Activated T-cell treated with anti-CD3 and anti-CD28 coated beads, Interleukin-2, amount 50 U/mL, for 24 hours (primary cell): ENCODE measurements around the gene IFNA21.
"Not testable (repeated sequence)": the region's sequence is repeated elsewhere in the genome, so short reads cannot be mapped to it uniquely, and the experiment has no call there.

Experiments used
- DNase-seq: peaks from one replicate; pipeline ENCODE4 v3.0.0-alpha.2; 2020
- H3K27ac Mint-ChIP-seq: 2 replicates; pipeline ENCODE4 v1.8.0; 2020; ENCODE audit warnings: mild to moderate bottlenecking, mixed read lengths
- H3K27me3 Mint-ChIP-seq: 2 replicates; pipeline ENCODE4 v1.8.0; 2020; ENCODE audit warnings: mixed read lengths
- H3K36me3 Mint-ChIP-seq: 2 replicates; pipeline ENCODE4 v1.8.0; 2020; ENCODE audit warnings: low read depth, mixed read lengths
- H3K4me1 Mint-ChIP-seq: 2 replicates; pipeline ENCODE4 v1.8.0; 2020; ENCODE audit warnings: low read depth, mixed read lengths
- H3K4me3 Mint-ChIP-seq: 2 replicates; pipeline ENCODE4 v1.8.0; 2020; ENCODE audit warnings: mild to moderate bottlenecking, moderate library complexity, mixed read lengths
- H3K9me3 Mint-ChIP-seq: 2 replicates; pipeline ENCODE4 v1.8.0; 2020; ENCODE audit warnings: mixed read lengths

Gene IFNA21

GRCh38 chr9:21165516-21165915, 944 bp downstream of the IFNA21 start:
- H3K36me3 Mint-ChIP-seq = no peaks in the 10 kb centered on the region
- no peaks in the 10 kb centered on the region for H3K27me3 Mint-ChIP-seq
- H3K9me3 Mint-ChIP-seq = no peaks in the 10 kb centered on the region
- H3K4me3 Mint-ChIP-seq = no peak overlapping the region
- H3K4me1 Mint-ChIP-seq = peaks cover 21% of the 10 kb centered on the region
- no peak for DNase-seq
- no peak overlapping the region for H3K27ac Mint-ChIP-seq

- no peaks in the 10 kb centered on the region for H3K36me3 Mint-ChIP-seq
- no peaks in the 10 kb centered on the region for H3K9me3 Mint-ChIP-seq
- H3K4me1 Mint-ChIP-seq = peaks cover 32% of the 10 kb centered on the region
- no peak overlapping the region for H3K4me3 Mint-ChIP-seq
- DNase-seq = no peak
- no peaks in the 10 kb centered on the region for H3K27me3 Mint-ChIP-seq
- H3K27ac Mint-ChIP-seq = no peak overlapping the region
Observed at GRCh38 chr9:21160178-21160577, 6.3 kb downstream of the IFNA21 start.

- no peak for DNase-seq
- Mint-ChIP-seq H3K27ac (no peak overlapping the region), H3K4me1 (peaks cover 17% of the 10 kb centered on the region)
Observed at GRCh38 chr9:21155501-21155900, 11.0 kb downstream of the IFNA21 start.

GRCh38 chr9:21154018-21154608, 12.3 kb downstream of the IFNA21 start:
- Mint-ChIP-seq H3K36me3 (no peaks in the 10 kb centered on the region), H3K27me3 (peaks cover 12% of the 10 kb centered on the region), H3K4me1 (peaks cover 8% of the 10 kb centered on the region), H3K9me3 (peaks cover under 1% of the 10 kb centered on the region), H3K27ac (no peak overlapping the region), H3K4me3 (no peak overlapping the region)
- no peak for DNase-seq

More at GRCh38 chr9:21155501-21155900, 11.0 kb downstream of the IFNA21 start:
- Mint-ChIP-seq H3K27me3 (peaks cover 10% of the 10 kb centered on the region), H3K9me3 (no peaks in the 10 kb centered on the region), H3K36me3 (no peaks in the 10 kb centered on the region), H3K4me3 (no peak overlapping the region)

GRCh38 chr9:21153336-21154017, 13.0 kb downstream of the IFNA21 start:
- Mint-ChIP-seq H3K9me3 (peaks cover 6% of the 10 kb centered on the region), H3K4me3 (no peak overlapping the region), H3K27ac (no peak overlapping the region), H3K4me1 (peaks cover 6% of the 10 kb centered on the region), H3K36me3 (no peaks in the 10 kb centered on the region), H3K27me3 (peaks cover 12% of the 10 kb centered on the region)
- DNase-seq = no peak

- DNase-seq = no peak
- Mint-ChIP-seq H3K27me3 (no peaks in the 10 kb centered on the region), H3K36me3 (no peaks in the 10 kb centered on the region), H3K4me1 (peaks cover 23% of the 10 kb centered on the region), H3K9me3 (peaks cover 9% of the 10 kb centered on the region), H3K4me3 (no peak overlapping the region), H3K27ac (no peak overlapping the region)
Observed at GRCh38 chr9:21144603-21145002, 21.9 kb downstream of the IFNA21 start.

- Mint-ChIP-seq H3K36me3 (no peaks in the 10 kb centered on the region), H3K4me1 (peaks cover 23% of the 10 kb centered on the region), H3K27me3 (no peaks in the 10 kb centered on the region), H3K4me3 (no peak within 1 kb of the TSS), H3K9me3 (no peaks in the 10 kb centered on the region), H3K27ac (no peak within 1 kb of the TSS)
- DNase-seq = no peak
Observed at GRCh38 chr9:21141427-21141882, 25.0 kb downstream of the IFNA21 start, which contains the start of gene IFNW1. IFNW1 (minus strand) TSS chr9:21141832; CDS start chr9:21141570, 262 bp downstream.

GRCh38 chr9:21137020-21137419, 29.4 kb downstream of the IFNA21 start:
- H3K27me3 Mint-ChIP-seq = no peaks in the 10 kb centered on the region
- no peak overlapping the region for H3K4me3 Mint-ChIP-seq
- H3K36me3 Mint-ChIP-seq = no peaks in the 10 kb centered on the region
- H3K9me3 Mint-ChIP-seq = no peaks in the 10 kb centered on the region
- no peak for DNase-seq
- peaks cover 6% of the 10 kb centered on the region for H3K4me1 Mint-ChIP-seq
- no peak overlapping the region for H3K27ac Mint-ChIP-seq

- no peaks in the 10 kb centered on the region for H3K36me3 Mint-ChIP-seq
- H3K27ac Mint-ChIP-seq = no peak overlapping the region
- H3K9me3 Mint-ChIP-seq = no peaks in the 10 kb centered on the region
- DNase-seq = no peak
- no peaks in the 10 kb centered on the region for H3K27me3 Mint-ChIP-seq
- H3K4me3 Mint-ChIP-seq = no peak overlapping the region
- no peaks in the 10 kb centered on the region for H3K4me1 Mint-ChIP-seq
Observed at GRCh38 chr9:21135736-21136135, 30.7 kb downstream of the IFNA21 start.

- not testable (repeated sequence) for H3K36me3 Mint-ChIP-seq, H3K9me3 Mint-ChIP-seq, H3K4me1 Mint-ChIP-seq, DNase-seq, H3K27ac Mint-ChIP-seq, H3K4me3 Mint-ChIP-seq, H3K27me3 Mint-ChIP-seq
Observed at GRCh38 chr9:21128186-21128585, 38.3 kb downstream of the IFNA21 start.

- H3K36me3 Mint-ChIP-seq = no peaks in the 10 kb centered on the region
- H3K27me3 Mint-ChIP-seq = peaks cover 7% of the 10 kb centered on the region
- no peak for DNase-seq
- H3K4me1 Mint-ChIP-seq = peaks cover 1% of the 10 kb centered on the region
- H3K27ac Mint-ChIP-seq = no peak overlapping the region
- H3K4me3 Mint-ChIP-seq = no peak overlapping the region
- no peaks in the 10 kb centered on the region for H3K9me3 Mint-ChIP-seq
Observed at GRCh38 chr9:21121595-21122251, 44.7 kb downstream of the IFNA21 start.

- Mint-ChIP-seq H3K27ac (no peak overlapping the region), H3K4me1 (peaks cover 1% of the 10 kb centered on the region), H3K4me3 (no peak overlapping the region), H3K27me3 (peaks cover 4% of the 10 kb centered on the region), H3K9me3 (no peaks in the 10 kb centered on the region), H3K36me3 (no peaks in the 10 kb centered on the region)
- no peak for DNase-seq
Observed at GRCh38 chr9:21121079-21121478, 45.4 kb downstream of the IFNA21 start.

GRCh38 chr9:21119093-21119770, 47.2 kb downstream of the IFNA21 start:
- no peak overlapping the region for H3K4me3 Mint-ChIP-seq
- no peaks in the 10 kb centered on the region for H3K36me3 Mint-ChIP-seq
- DNase-seq = no peak
- peaks cover 3% of the 10 kb centered on the region for H3K27me3 Mint-ChIP-seq
- H3K4me1 Mint-ChIP-seq = peaks cover 1% of the 10 kb centered on the region
- H3K9me3 Mint-ChIP-seq = no peaks in the 10 kb centered on the region
- H3K27ac Mint-ChIP-seq = no peak overlapping the region
